NCI-H146 (cell line): ENCODE data around the gene DUS2.
A peak's percentile ranks its signal among the peaks of the same experiment; 100 is the strongest.
"Not testable (repeated sequence)": the region's sequence is repeated elsewhere in the genome, so short reads cannot be mapped to it uniquely, and the experiment has no call there.

Experiments used
- DNase-seq: peaks from one replicate; lab custom pipeline; 2025; lab: John Stamatoyannopoulos, UW

Gene DUS2

GRCh38 chr16:68022728-68023537 lies at the start of gene DUS2, which contains the start of gene DDX28:
Gene DUS2 (plus strand): TSS chr16:68023284. CDS start chr16:68038024, 14,740 bp downstream.
Gene DDX28 (minus strand): TSS chr16:68023232. CDS start chr16:68023202, 30 bp downstream.
- DNase-seq = peak; percentile 77

GRCh38 chr16:67975321-67976105 lies 47.6 kb upstream of the DUS2 start:
- no peak for DNase-seq

- no peak for DNase-seq
Observed at GRCh38 chr16:67976205-67976604, 46.9 kb upstream of the DUS2 start.

- DNase-seq = no peak
Observed at GRCh38 chr16:67977005-67977404, 46.1 kb upstream of the DUS2 start.

- no peak for DNase-seq
Observed at GRCh38 chr16:67977469-67978227, 45.4 kb upstream of the DUS2 start.

- no peak for DNase-seq
Observed at GRCh38 chr16:67979955-67980678, 43.0 kb upstream of the DUS2 start, which contains the start of gene DPEP3. Gene DPEP3 (minus strand): TSS chr16:67980499. CDS start chr16:67980380, 119 bp downstream.

GRCh38 chr16:67982011-67982696 lies 40.9 kb upstream of the DUS2 start:
- DNase-seq = peak; percentile 26

GRCh38 chr16:67986949-67987348 lies 36.1 kb upstream of the DUS2 start:
- DNase-seq = no peak

- no peak for DNase-seq
Observed at GRCh38 chr16:67987460-67988160, 35.5 kb upstream of the DUS2 start.

GRCh38 chr16:67988675-67989074 lies 34.4 kb upstream of the DUS2 start:
- DNase-seq = no peak

- no peak for DNase-seq
Observed at GRCh38 chr16:67989322-67990017, 33.6 kb upstream of the DUS2 start.

- no peak for DNase-seq
Observed at GRCh38 chr16:67990018-67990386, 33.1 kb upstream of the DUS2 start.

- no peak for DNase-seq
Observed at GRCh38 chr16:67992661-67993206, 30.4 kb upstream of the DUS2 start.

GRCh38 chr16:67993207-67994039 lies 29.7 kb upstream of the DUS2 start:
- DNase-seq = peak; percentile 57

- not testable (repeated sequence) for DNase-seq
Observed at GRCh38 chr16:67994040-67994408, 29.1 kb upstream of the DUS2 start.

- no peak for DNase-seq
Observed at GRCh38 chr16:67995423-67995822, 27.7 kb upstream of the DUS2 start.

GRCh38 chr16:67996666-67997065 lies 26.4 kb upstream of the DUS2 start:
- no peak for DNase-seq

- DNase-seq = not testable (repeated sequence)
Observed at GRCh38 chr16:67998231-67998778, 24.8 kb upstream of the DUS2 start.
